K562 (cell line): ENCODE measurements around the gene TUBA1B. TPM values are rescaled to one million over a fixed set of nuclear protein-coding genes. Genes with fewer than 3 reads are reported as not detected.

Experiments used
- ARID4B ChIP-seq: sonication (generic); formaldehyde crosslinking; IDR thresholded peaks from 2 replicates; pipeline ENCODE4 v1.8.0; 2022; ENCODE audit warnings: mild to moderate bottlenecking, missing genetic modification reagents
- ARNT ChIP-seq, 2 experiments: fragments of 450-650 bp; IDR thresholded peaks; 2 replicates each; pipeline ENCODE4 v1.6.1; 2016; ENCODE audit warnings: mild to moderate bottlenecking in 1 of 2
- BACH1 ChIP-seq: fragments of 200-800 bp; sonication (Bioruptor generic); IDR thresholded peaks from 2 replicates; pipeline ENCODE4 v1.6.1; 2016; ENCODE audit warnings: missing genetic modification characterization, missing compliant biosample characterization
- BHLHE40 ChIP-seq: IDR thresholded peaks from 2 replicates; pipeline ENCODE4 v1.6.1; 2011; ENCODE audit warnings: low read length, improper control_type of control experiment
- BRD9 ChIP-seq: fragments of 450-650 bp; IDR thresholded peaks from 2 replicates; pipeline ENCODE4 v1.6.1; 2018; ENCODE audit warnings: low read depth; ENCODE audit not compliant: partially characterized antibody
- E2F5 ChIP-seq: sonication (generic); formaldehyde crosslinking; IDR thresholded peaks from 2 replicates; pipeline ENCODE4 v1.8.0; 2022; ENCODE audit warnings: mild to moderate bottlenecking, missing genetic modification reagents
- HDGF ChIP-seq: fragments of 450-650 bp; IDR thresholded peaks from 2 replicates; pipeline ENCODE4 v1.6.1; 2016
- HEY1 ChIP-seq: fragments of 250-450 bp; sonication (Bioruptor Pico); IDR thresholded peaks from 2 replicates; pipeline ENCODE4 v1.5.0; 2020; ENCODE audit warnings: mild to moderate bottlenecking, moderate library complexity, borderline replicate concordance
- MBD2 ChIP-seq: sonication (generic); IDR thresholded peaks from 2 replicates; pipeline ENCODE4 v1.6.1; 2016; ENCODE audit warnings: low read depth, borderline replicate concordance
- MNT ChIP-seq, 2 experiments: fragments of 450-650 bp; conservative IDR thresholded peaks; 2 replicates each; pipeline ENCODE4 v1.6.1; 2017; ENCODE audit warnings: mild to moderate bottlenecking in 2 of 2, moderate library complexity in 2 of 2
- MTA3 ChIP-seq: fragments of 450-650 bp; formaldehyde crosslinking; IDR thresholded peaks from 2 replicates; pipeline ENCODE4 v1.6.1; 2017; ENCODE audit warnings: mild to moderate bottlenecking, borderline replicate concordance
- NFE2 ChIP-seq: IDR thresholded peaks from 2 replicates; pipeline ENCODE4 v1.6.1; 2014; ENCODE audit warnings: antibody characterized with exemption, low read depth
- POLR2G ChIP-seq: fragments of 200-400 bp; formaldehyde crosslinking; IDR thresholded peaks from 2 replicates; pipeline ENCODE4 v1.6.1; 2017; ENCODE audit warnings: low read depth, mild to moderate bottlenecking, antibody characterized with exemption, low read length, moderate library complexity
- POU5F1 ChIP-seq: fragments of 150-350 bp; IDR thresholded peaks from 2 replicates; pipeline ENCODE4 v1.6.1; 2014; ENCODE audit warnings: borderline replicate concordance, low read length, low read depth, mild to moderate bottlenecking; ENCODE audit not compliant: partially characterized antibody
- RBBP5 ChIP-seq: fragments of 200-600 bp; sonication (generic); IDR thresholded peaks from 2 replicates; pipeline ENCODE4 v1.6.1; 2012; ENCODE audit warnings: borderline replicate concordance, mild to moderate bottlenecking, low read length, control low read depth, inconsistent platforms; ENCODE audit not compliant: insufficient read depth, poor library complexity, severe bottlenecking
- SP1 ChIP-seq: sonication (generic); formaldehyde crosslinking; IDR thresholded peaks from 2 replicates; pipeline ENCODE4 v1.8.1; 2022; ENCODE audit warnings: mild to moderate bottlenecking, missing genetic modification reagents
- TAF9B ChIP-seq: fragments of 450-650 bp; IDR thresholded peaks from 2 replicates; pipeline ENCODE4 v1.6.1; 2018; ENCODE audit warnings: mild to moderate bottlenecking; ENCODE audit not compliant: partially characterized antibody
- TARDBP ChIP-seq: fragments of 450-650 bp; IDR thresholded peaks from 2 replicates; pipeline ENCODE4 v1.6.1; 2016
- VEZF1 ChIP-seq: fragments of 200-800 bp; sonication (Bioruptor generic); IDR thresholded peaks from 2 replicates; pipeline ENCODE4 v1.6.1; 2017; ENCODE audit warnings: missing genetic modification characterization, missing compliant biosample characterization
- polyA plus RNA-seq, 8 experiments: library from polyadenylated mRNA; depleted of rRNA in 4 of 8; stranded (reverse) in 5 of 8; unstranded in 3 of 8; fragments of >200 nt; fragmentation: Nextera tagmentation in 2 of 8; fragmentation: Illumina TruSeq in 1 of 8; extraction: Ambion mirVana in 2 of 8; extraction: Trizol in 1 of 8; gene quantifications; 2 replicates each; pipeline versions ENCODE4 v1.2.1 to v1.2.3, GENCODE V29; 2011 to 2014; ENCODE audit warnings: inconsistent platforms in 1 of 8, missing spikeins in 1 of 8
- total RNA-seq, 7 experiments: library from RNA; depleted of rRNA in 6 of 7; stranded (reverse); fragments of >200 nt in 6 of 7; fragmentation: Illumina TruSeq in 2 of 7; extraction: Trizol in 2 of 7; gene quantifications; 2 replicates each; pipeline versions ENCODE4 v1.2.1 to v1.2.3, GENCODE V29; 2011 to 2021; ENCODE audit warnings: low replicate concordance in 1 of 7

The TUBA1B gene
- total and polyA plus RNA-seq, 9 of the 15 experiments (the other 6 are each of a cell fraction or from before 2014, with no cell fraction given), result 2,189 to 4,624 (median 2,628) TPM

GRCh38 chr12:49131051-49131893, at the start of gene TUBA1B (continued):
- TF ChIP-seq ARID4B (CRISPR knock-in tag), result peak; percentile 27; the same call in 1 of the 2 replicates
- TF ChIP-seq VEZF1 (CRISPR knock-in tag), result peak; percentile 89
- peak; percentile 21; the same call in 1 of the 2 replicates for TF ChIP-seq TARDBP
- TF ChIP-seq SP1 (CRISPR knock-in tag), result peak; percentile 73
- TF ChIP-seq POU5F1, result no peak
- peak; percentile 20; the same call in 1 of the 2 replicates for TF ChIP-seq BHLHE40
- TF ChIP-seq POLR2G, result peak; percentile 98
- 0 out of 2 replicates have a peak, but pooled peaks have one; percentile 3 for TF ChIP-seq NFE2
- TF ChIP-seq BRD9, result peak; percentile 55
- TF ChIP-seq RBBP5, result peak; percentile 30
- no peak for TF ChIP-seq BACH1 (tag)
- TF ChIP-seq TAF9B, result peak; percentile 83
- peak; percentile 98 for TF ChIP-seq MTA3
- peak; percentile 76; the same call in 1 of the 2 replicates for TF ChIP-seq HEY1 (CRISPR knock-in tag)
- peak in 1 of 2 experiments; percentile 33; a peak in 2 of 4 replicates for TF ChIP-seq ARNT (IDR thresholded peaks at IDR 0.05)
- TF ChIP-seq HDGF, result no peak
- peak in 1 of 2 experiments; percentile 53; a peak in 2 of 4 replicates for TF ChIP-seq MNT (conservative IDR thresholded peaks at IDR 0.05)
- peak; percentile 65; the same call in 1 of the 2 replicates for TF ChIP-seq E2F5 (CRISPR knock-in tag)
- TF ChIP-seq MBD2, result peak; percentile 87
